ENCODE measurements around the gene LYPLAL1. TPM values are rescaled to one million over a fixed set of nuclear protein-coding genes. Genes with fewer than 3 reads are reported as not detected.
A peak's percentile ranks its signal among the peaks of the same experiment; 100 is the strongest.

LYPLAL1 gene
- total RNA-seq, 1 donor from 2014 or later, result 33.2 TPM

DNA sequence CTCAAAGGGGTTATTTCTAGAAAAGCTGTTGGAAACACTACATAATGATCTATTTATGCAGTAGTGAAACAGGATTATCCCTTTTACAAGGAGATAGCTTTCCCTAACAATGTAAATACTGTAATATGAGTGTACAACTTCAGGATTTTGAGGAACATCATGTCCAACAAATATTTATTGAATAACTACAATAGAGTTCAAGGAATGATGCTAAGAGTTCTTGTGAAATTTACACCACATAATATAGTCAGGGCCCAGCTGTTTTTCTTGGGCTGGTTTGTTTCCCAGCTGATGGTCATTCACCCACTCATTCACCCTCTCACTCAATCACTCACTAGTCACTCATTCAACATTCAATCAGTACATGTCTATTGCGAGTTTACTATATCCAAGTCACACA is 12.3 kb upstream of the LYPLAL1 start:
- no peaks in the 10 kb centered on the region for H3K27me3 ChIP-seq
- DNase-seq (no peak), ATAC-seq (no peak)
- no peaks in the 10 kb centered on the region for H3K4me1 ChIP-seq
- H3K36me3 ChIP-seq, result no peaks in the 10 kb centered on the region
- H3K27ac ChIP-seq, result no peak overlapping the region
- TF ChIP-seq, protein P1, sequence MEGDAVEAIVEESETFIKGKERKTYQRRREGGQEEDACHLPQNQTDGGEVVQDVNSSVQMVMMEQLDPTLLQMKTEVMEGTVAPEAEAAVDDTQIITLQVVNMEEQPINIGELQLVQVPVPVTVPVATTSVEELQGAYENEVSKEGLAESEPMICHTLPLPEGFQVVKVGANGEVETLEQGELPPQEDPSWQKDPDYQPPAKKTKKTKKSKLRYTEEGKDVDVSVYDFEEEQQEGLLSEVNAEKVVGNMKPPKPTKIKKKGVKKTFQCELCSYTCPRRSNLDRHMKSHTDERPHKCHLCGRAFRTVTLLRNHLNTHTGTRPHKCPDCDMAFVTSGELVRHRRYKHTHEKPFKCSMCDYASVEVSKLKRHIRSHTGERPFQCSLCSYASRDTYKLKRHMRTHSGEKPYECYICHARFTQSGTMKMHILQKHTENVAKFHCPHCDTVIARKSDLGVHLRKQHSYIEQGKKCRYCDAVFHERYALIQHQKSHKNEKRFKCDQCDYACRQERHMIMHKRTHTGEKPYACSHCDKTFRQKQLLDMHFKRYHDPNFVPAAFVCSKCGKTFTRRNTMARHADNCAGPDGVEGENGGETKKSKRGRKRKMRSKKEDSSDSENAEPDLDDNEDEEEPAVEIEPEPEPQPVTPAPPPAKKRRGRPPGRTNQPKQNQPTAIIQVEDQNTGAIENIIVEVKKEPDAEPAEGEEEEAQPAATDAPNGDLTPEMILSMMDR (IDR thresholded peaks at IDR 0.05), result no peak
- no peaks in the 10 kb centered on the region for H3K9me3 ChIP-seq
- no peak overlapping the region for H3K4me3 ChIP-seq
- intact Hi-C loops (cut with DNase I), result no loop called here

DNA sequence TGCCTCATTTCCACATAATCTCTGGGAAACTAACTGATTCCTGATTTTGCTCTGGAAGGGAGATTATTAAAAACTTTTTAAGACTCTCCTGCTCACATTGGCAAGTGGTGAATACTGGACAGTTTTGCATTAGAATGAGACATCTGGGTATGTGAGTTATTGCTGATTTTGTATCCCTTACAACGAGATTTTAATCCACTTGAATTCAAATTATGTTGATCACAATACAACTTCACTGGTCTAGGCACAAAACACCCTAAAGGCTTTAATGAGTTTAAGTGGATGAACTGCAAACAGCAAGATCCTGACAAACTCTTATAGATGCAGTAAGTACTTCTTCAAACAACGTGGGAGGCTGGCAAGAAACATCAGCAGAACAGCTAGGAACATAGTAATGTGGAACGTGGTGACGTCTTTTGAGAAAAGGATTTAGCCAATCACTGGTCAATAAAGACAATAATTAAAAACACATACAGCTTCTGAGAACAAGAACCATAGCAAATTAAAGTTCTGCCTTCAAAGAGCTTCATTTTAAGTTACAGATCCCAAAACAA is 10.2 kb upstream of the LYPLAL1 start:
- intact Hi-C loops (cut with DNase I), result no loop called here
- TF ChIP-seq, protein P1 (IDR thresholded peaks at IDR 0.05), result no peak
- Histone ChIP-seq H3K36me3 (no peaks in the 10 kb centered on the region), H3K4me1 (no peaks in the 10 kb centered on the region), H3K9me3 (no peaks in the 10 kb centered on the region), H3K27ac (no peak overlapping the region), H3K4me3 (no peak overlapping the region), H3K27me3 (no peaks in the 10 kb centered on the region)
- no peak for DNase-seq
- ATAC-seq, result no peak

DNA sequence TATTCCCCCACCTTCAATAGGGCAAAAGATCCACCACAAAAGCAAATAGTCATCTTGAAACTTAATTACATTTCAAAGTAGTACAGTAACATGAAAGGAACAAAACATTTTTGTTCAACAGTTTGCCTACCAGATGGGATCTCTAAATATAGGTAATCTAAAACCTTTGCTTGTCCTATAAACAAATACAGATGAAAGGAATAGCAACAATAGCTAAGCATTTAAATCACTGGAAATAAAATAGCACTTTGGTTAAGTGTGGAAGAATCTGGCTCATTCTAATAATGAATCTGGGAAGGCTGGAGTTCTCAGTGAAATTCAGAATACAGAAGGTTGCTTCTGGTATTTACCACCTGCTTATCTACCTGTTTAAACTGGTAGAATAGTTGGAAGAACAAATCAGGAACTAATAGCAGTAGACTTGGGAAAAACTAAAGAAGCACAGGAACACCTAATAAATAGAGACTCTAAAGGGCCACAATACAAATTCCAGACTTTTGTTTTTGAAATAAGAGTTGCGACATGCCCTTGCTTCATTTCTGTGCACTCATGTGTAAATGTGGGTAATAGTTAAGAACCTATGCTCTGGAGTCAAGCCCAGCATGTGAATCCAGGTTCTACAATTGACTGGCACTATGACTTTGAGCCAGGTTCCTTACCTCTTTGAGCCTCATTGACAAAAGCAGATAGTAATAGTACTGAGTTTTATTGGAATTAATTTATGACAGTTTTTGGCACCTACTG is 2.3 kb upstream of the LYPLAL1 start:
- no peaks in the 10 kb centered on the region for H3K9me3 ChIP-seq
- TF ChIP-seq, protein P1 (IDR thresholded peaks at IDR 0.05), result no peak
- intact Hi-C loops (cut with DNase I), result no loop called here
- no peaks in the 10 kb centered on the region for H3K36me3 ChIP-seq
- peaks cover 21% of the 10 kb centered on the region for H3K4me1 ChIP-seq
- ATAC-seq (peak; percentile 3), DNase-seq (no peak)
- H3K27me3 ChIP-seq, result no peaks in the 10 kb centered on the region
- no peak overlapping the region for H3K27ac ChIP-seq
- no peak overlapping the region for H3K4me3 ChIP-seq

DNA sequence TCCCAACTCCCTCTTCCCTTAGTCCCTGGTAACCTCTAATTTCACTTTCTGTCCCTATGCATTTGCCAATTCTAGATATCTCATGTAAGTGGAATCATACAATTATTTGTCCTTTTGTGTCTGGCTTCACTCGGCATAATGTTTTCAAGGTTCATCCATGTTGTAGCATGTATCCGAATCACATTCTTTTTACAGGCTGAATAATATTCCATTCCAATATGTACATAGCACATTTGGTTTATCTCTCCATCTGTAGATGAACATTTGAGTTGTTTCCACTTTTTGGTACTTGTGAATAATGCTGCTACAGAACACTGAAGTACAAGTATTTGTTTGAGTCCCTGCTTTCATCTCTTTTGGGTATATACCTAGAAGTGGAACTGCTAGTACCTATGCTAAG is 857 bp upstream of the LYPLAL1 start:
- H3K4me3 ChIP-seq, result peak overlapping the region; percentile 86
- no peak for DNase-seq
- no peak for ATAC-seq
- intact Hi-C loops (cut with DNase I), result no loop called here
- H3K27ac ChIP-seq, result no peak overlapping the region
- TF ChIP-seq, protein P1 (IDR thresholded peaks at IDR 0.05), result no peak
- H3K4me1 ChIP-seq, result peaks cover 24% of the 10 kb centered on the region
- no peaks in the 10 kb centered on the region for H3K36me3 ChIP-seq
- H3K9me3 ChIP-seq, result no peaks in the 10 kb centered on the region
- H3K27me3 ChIP-seq, result no peaks in the 10 kb centered on the region

DNA sequence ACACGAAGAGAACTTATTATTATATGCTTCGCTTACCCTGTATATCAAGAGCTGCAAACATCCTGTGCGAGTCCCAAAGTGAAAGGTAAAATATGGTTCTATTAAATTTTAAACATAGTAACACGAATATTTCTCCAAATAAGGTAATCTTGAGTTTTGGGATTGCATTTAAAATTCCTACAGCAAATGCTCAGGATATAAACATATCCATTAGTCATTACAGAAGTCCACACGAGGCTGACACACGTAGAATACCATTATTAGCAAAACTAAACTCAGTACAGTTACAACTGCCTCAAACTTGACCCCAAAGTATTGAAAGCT is 282 bp upstream of the LYPLAL1 start:
- TF ChIP-seq, protein P1 (IDR thresholded peaks at IDR 0.05), result no peak
- Histone ChIP-seq H3K4me3 (peak overlapping the region; percentile 86), H3K27me3 (no peaks in the 10 kb centered on the region), H3K4me1 (peaks cover 30% of the 10 kb centered on the region), H3K27ac (peak overlapping the region; percentile 91), H3K9me3 (no peaks in the 10 kb centered on the region), H3K36me3 (no peaks in the 10 kb centered on the region)
- ATAC-seq, result no peak
- DNase-seq, result no peak
- intact Hi-C loops (cut with DNase I), result no loop called here

All from upper lobe of right lung (tissue), 1 donor.